Endothelial cell of umbilical vein (primary cell): ENCODE results near the gene SLC25A19. TPM values are rescaled to one million over a fixed set of nuclear protein-coding genes. Genes with fewer than 3 reads are reported as not detected.

Experiments used
- BruUV-seq: library from RNA; stranded (reverse); fragments of 400-500 nt; replicated peaks from 2 replicates; lab custom pipeline; 2021; lab: Mats Ljungman, UMichigan
- CTCF ChIA-PET: fragments of 300-600, 350-600 bp; sonication (Branson Sonifier 250); formaldehyde crosslinking; loops from one replicate; lab custom pipeline; 2021; ENCODE audit warnings: antibody characterized with exemption, inconsistent platforms; lab: Charles Lee
- POLR2A ChIA-PET: fragments of 300-600, 350-600 bp; sonication (Branson Sonifier 250); formaldehyde crosslinking; loops from one replicate; lab custom pipeline; 2021; ENCODE audit warnings: antibody characterized with exemption, inconsistent platforms; lab: Charles Lee
- DNase-seq: peaks from one replicate; pipeline ENCODE4 v3.0.0-alpha.2; 2011; ENCODE audit warnings: low read depth, low spot score
- FAIRE-seq: peaks from 2 replicates; lab custom pipeline; 2011; peaks lifted over from hg19 to GRCh38; lab: Jason Lieb, UNC
- H2AFZ ChIP-seq: 2 replicates; pipeline ENCODE4 v1.6.0; 2012; ENCODE audit warnings: low read depth, low read length, control low read depth, inconsistent platforms
- H3K27ac ChIP-seq: 2 replicates; pipeline ENCODE4 v1.5.1; 2011; ENCODE audit warnings: low read depth, mild to moderate bottlenecking, control low read depth, low read length, moderate library complexity; ENCODE audit not compliant: insufficient read depth
- H3K27me3 ChIP-seq, 2 experiments: 2 replicates each; pipeline versions ENCODE4 v1.6.0 to v1.6.1; 2011; ENCODE audit warnings: low read length in 2 of 2, mixed read lengths in 1 of 2; ENCODE audit not compliant: control insufficient read depth in 2 of 2, insufficient read depth in 2 of 2
- H3K36me3 ChIP-seq, 2 experiments: 2 replicates in 1 of 2; 3 replicates in 1 of 2; pipeline ENCODE4 v1.5.1; 2011; ENCODE audit warnings: low read length in 2 of 2, mild to moderate bottlenecking in 1 of 2, moderate library complexity in 1 of 2; ENCODE audit not compliant: control insufficient read depth in 2 of 2, insufficient read depth in 2 of 2; ENCODE audit errors: extremely low read depth in 1 of 2
- H3K4me1 ChIP-seq: 3 replicates; pipeline ENCODE4 v1.5.1; 2011; ENCODE audit warnings: mild to moderate bottlenecking, low read length; ENCODE audit not compliant: control insufficient read depth, insufficient read depth; ENCODE audit errors: extremely low read depth
- H3K4me2 ChIP-seq: 2 replicates; pipeline ENCODE4 v1.6.1; 2011; ENCODE audit warnings: low read length, control low read depth, mixed read lengths; ENCODE audit not compliant: insufficient read depth
- H3K4me3 ChIP-seq, 3 experiments: fragments of 200-600 bp in 1 of 3; sonication (generic), shearing (Covaris generic) in 1 of 3; replicated peaks in 1 of 3; 2 replicates each; pipeline ENCODE4 v1.5.1; 2011 to 2016; ENCODE audit warnings: control low read depth in 3 of 3, low read length in 3 of 3, mild to moderate bottlenecking in 2 of 3, inconsistent platforms in 1 of 3, low read depth in 1 of 3, moderate library complexity in 1 of 3; ENCODE audit not compliant: insufficient read depth in 1 of 3
- H3K79me2 ChIP-seq: 2 replicates; pipeline ENCODE4 v1.6.0; 2012; ENCODE audit warnings: low read length, inconsistent platforms; ENCODE audit not compliant: control insufficient read depth, insufficient read depth
- H3K9ac ChIP-seq: replicated peaks from 2 replicates; pipeline ENCODE3; 2011; ENCODE audit warnings: low read length, control low read depth; ENCODE audit not compliant: insufficient read depth; ENCODE audit errors: extremely low read depth
- H3K9me1 ChIP-seq: replicated peaks from 3 replicates; pipeline ENCODE4 v1.6.0; 2011; ENCODE audit warnings: mild to moderate bottlenecking, low read length; ENCODE audit not compliant: control insufficient read depth, insufficient read depth; ENCODE audit errors: extremely low read depth
- H3K9me3 ChIP-seq: replicated peaks from 2 replicates; pipeline ENCODE4 v1.5.1; 2012; ENCODE audit warnings: low read length, inconsistent platforms; ENCODE audit not compliant: control insufficient read depth, insufficient read depth
- H4K20me1 ChIP-seq: replicated peaks from 2 replicates; pipeline ENCODE3; 2011; ENCODE audit warnings: mild to moderate bottlenecking, low read length; ENCODE audit not compliant: control insufficient read depth, insufficient read depth; ENCODE audit errors: extremely low read depth
- CTCF ChIP-seq, 2 donors: IDR thresholded peaks; 1 replicate in 1 of 2; 2 replicates in 1 of 2; pipeline ENCODE4 v1.5.1; 2011; ENCODE audit warnings: low read length in 2 of 2, mild to moderate bottlenecking in 2 of 2, moderate library complexity in 2 of 2, control low read depth in 1 of 2, inconsistent platforms in 1 of 2, low read depth in 1 of 2; ENCODE audit not compliant: insufficient read depth in 1 of 2; ENCODE audit errors: extremely low read depth in 1 of 2
- EZH2 ChIP-seq: IDR thresholded peaks from 2 replicates; pipeline ENCODE4 v1.6.1; 2012; ENCODE audit warnings: borderline replicate concordance, low read depth, mild to moderate bottlenecking, moderate library complexity, low read length, inconsistent platforms; ENCODE audit not compliant: severe bottlenecking
- FOS ChIP-seq: IDR thresholded peaks from 2 replicates; pipeline ENCODE4 v1.6.1; 2011; ENCODE audit warnings: mild to moderate bottlenecking, low read length, moderate library complexity, borderline replicate concordance; ENCODE audit not compliant: insufficient read depth
- GATA2 ChIP-seq: IDR thresholded peaks from 2 replicates; pipeline ENCODE4 v1.7.0; 2011; ENCODE audit warnings: low read depth, mild to moderate bottlenecking, moderate library complexity, mixed read lengths, low read length; ENCODE audit not compliant: insufficient read length, insufficient read depth
- JUN ChIP-seq: IDR thresholded peaks from 2 replicates; pipeline ENCODE4 v1.6.1; 2011; ENCODE audit warnings: borderline replicate concordance, low read depth; ENCODE audit not compliant: insufficient read length, insufficient read depth
- MAX ChIP-seq: IDR thresholded peaks from 2 replicates; pipeline ENCODE4 v1.6.1; 2011; ENCODE audit not compliant: insufficient read depth, insufficient read length
- MYC ChIP-seq: IDR thresholded peaks from one replicate; pipeline ENCODE4 v1.6.1; 2011; ENCODE audit warnings: mild to moderate bottlenecking, low read depth, low read length
- POLR2A ChIP-seq: IDR thresholded peaks from 2 replicates; pipeline ENCODE4 v1.6.1; 2012; ENCODE audit warnings: low read depth, mild to moderate bottlenecking, control low read depth, low read length
- POLR2AphosphoS5 ChIP-seq: IDR thresholded peaks from 2 replicates; pipeline ENCODE4 v1.6.1; 2012; ENCODE audit warnings: low read depth, mild to moderate bottlenecking, control low read depth, low read length, moderate library complexity; ENCODE audit not compliant: insufficient read depth
- dilution Hi-C: fragments of 300-500 bp; cut with MboI; formaldehyde crosslinking; loops from one replicate; pipeline ENCODE4 v1.15.0; 2019; ENCODE audit warnings: low sequenced_read_pairs; ENCODE audit not compliant: extremely low pct_ligation_motif_present
- intact Hi-C: fragments of 100-400 bp; cut with micrococcal nuclease; formaldehyde crosslinking; loops from one replicate; pipeline ENCODE4 v1.10.0; 2022
- polyA plus RNA-seq, 4 experiments: library from polyadenylated mRNA; depleted of rRNA in 3 of 4; stranded (reverse) in 3 of 4; unstranded in 1 of 4; fragments of >200 nt; gene quantifications; 2 replicates each; pipeline versions ENCODE4 v1.2.1 to v1.2.3, GENCODE V29; 2011 to 2012; ENCODE audit warnings: missing spikeins in 1 of 4
- total RNA-seq: library from RNA; stranded (reverse); gene quantifications from 2 replicates; pipeline ENCODE4 v1.2.3, GENCODE V29; 2021

SLC25A19 gene
- total and polyA plus RNA-seq, 2 donors (not counting 3 experiments of a cell fraction or from before 2014, with no cell fraction given), result 20.6 to 20.9 TPM

GRCh38 chr17:75316253-75316652 is 27.0 kb upstream of the SLC25A19 start:
- intact Hi-C loops (no loop called here), dilution Hi-C loops (no loop called here)
- POLR2A ChIA-PET, result interaction anchor here (0.6 to 0.9 kb wide), 3 partner anchors 26 to 140 kb away, joined by 3 to 5 read pairs (median 3); partner anchors contain the start of gene SLC25A19
- H3K4me1 ChIP-seq, result peaks cover 4% of the 10 kb centered on the region
- FAIRE-seq (no peak), DNase-seq (no peak)
- no peaks in the 10 kb centered on the region for H3K27me3 ChIP-seq
- H3K4me2 ChIP-seq, result no peak overlapping the region
- H3K79me2 ChIP-seq, result no peaks in the 10 kb centered on the region
- H2AFZ ChIP-seq, result no peak overlapping the region
- H3K9ac ChIP-seq, result no peak overlapping the region
- no peak overlapping the region for H3K4me3 ChIP-seq
- no TSS peak for BruUV-seq
- H4K20me1 ChIP-seq, result no peaks in the 10 kb centered on the region
- no peaks in the 10 kb centered on the region for H3K9me3 ChIP-seq
- H3K9me1 ChIP-seq, result no peaks in the 10 kb centered on the region
- H3K36me3 ChIP-seq, result peaks cover 5 to 20% of the 10 kb centered on the region in 2 experiments
- CTCF ChIA-PET, result interaction anchor here (1.1 to 2.2 kb wide), 5 partner anchors 10 to 96 kb away, joined by 3 to 19 read pairs (median 3); partner anchors contain the start of gene MIF4GD
- no peak for TF ChIP-seq CTCF (IDR thresholded peaks at IDR 0.05; ENCODE audit: extremely low read depth in 1 of 2, insufficient read depth in 1 of 2, low read depth in 1 of 2, low read length in 2 of 2)
- TF ChIP-seq MAX, result no peak
- TF ChIP-seq MYC, result no peak
- TF ChIP-seq EZH2, result no peak
- no peak for TF ChIP-seq POLR2AphosphoS5
- no peak for TF ChIP-seq POLR2A
- TF ChIP-seq JUN, result no peak
- TF ChIP-seq GATA2, result no peak
- no peak for TF ChIP-seq FOS
- H3K27ac ChIP-seq, result no peak overlapping the region
